GM12891 (cell line): ENCODE results near the gene KDM4B.

Experiments
- PAX5 ChIP-seq: IDR thresholded peaks from 2 replicates; pipeline ENCODE4 v1.6.1; 2011; ENCODE audit warnings: low read length, moderate library complexity, mild to moderate bottlenecking; ENCODE audit not compliant: insufficient read depth, severe bottlenecking
- POLR2A ChIP-seq: IDR thresholded peaks from 2 replicates; pipeline ENCODE4 v1.6.1; 2011; ENCODE audit warnings: low read depth, low read length, control low read depth
- POLR2AphosphoS5 ChIP-seq: IDR thresholded peaks from 2 replicates; pipeline ENCODE4 v1.6.1; 2011; ENCODE audit warnings: low read depth, low read length, control low read depth
- POU2F2 ChIP-seq: IDR thresholded peaks from 2 replicates; pipeline ENCODE4 v1.6.1; 2011; ENCODE audit warnings: low read depth, mild to moderate bottlenecking, control low read depth, low read length, moderate library complexity
- SPI1 ChIP-seq: IDR thresholded peaks from 2 replicates; pipeline ENCODE4 v1.6.1; 2011; ENCODE audit warnings: low read depth, low read length, control low read depth
- TAF1 ChIP-seq: IDR thresholded peaks from 2 replicates; pipeline ENCODE4 v1.6.1; 2011; ENCODE audit warnings: low read depth, low read length, control low read depth

DNA sequence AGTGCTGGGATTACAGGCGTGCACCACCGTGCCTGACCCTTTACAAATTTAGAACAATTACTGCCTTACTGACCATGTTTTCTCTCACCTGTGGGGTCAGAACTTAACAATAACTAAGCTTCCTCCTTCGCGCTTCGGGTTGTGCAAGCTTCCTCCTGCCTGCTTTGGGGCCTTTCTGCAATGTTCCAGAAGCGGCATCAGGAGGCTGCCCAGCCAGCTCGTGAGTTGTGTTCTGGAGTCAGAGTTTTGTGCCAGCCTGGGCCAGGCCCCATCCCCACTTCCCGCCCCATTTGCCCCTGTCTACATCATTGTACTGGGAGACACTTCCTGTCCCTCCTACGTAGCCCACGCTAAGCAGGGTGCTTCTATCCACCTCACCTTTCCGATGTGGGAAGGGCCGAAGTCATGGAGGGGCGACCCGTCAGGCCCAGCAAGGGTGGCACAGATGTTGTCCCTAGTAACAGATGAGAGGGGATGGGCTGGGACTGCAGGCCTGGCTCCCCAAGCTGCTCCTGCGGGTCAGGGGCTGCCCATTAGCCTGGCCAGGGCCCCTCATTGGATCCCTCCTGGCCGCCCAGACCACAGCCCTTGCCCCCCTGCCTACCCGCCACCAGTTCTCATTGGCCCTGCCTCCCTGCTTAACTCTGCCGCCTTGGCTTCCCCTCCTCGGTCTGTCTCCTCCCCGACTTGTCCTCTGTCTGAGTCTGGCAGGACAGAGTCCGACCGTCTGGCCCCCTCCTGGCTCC, 46.2 kb upstream of the KDM4B start:
- TF ChIP-seq POLR2A (no peak), SPI1 (no peak), POU2F2 (no peak), POLR2AphosphoS5 (no peak), PAX5 (no peak), TAF1 (no peak)
